ENCODE data around the gene BUD23.
"Not testable (repeated sequence)": the region's sequence is repeated elsewhere in the genome, so short reads cannot be mapped to it uniquely, and the experiment has no call there.

The BUD23 gene

GRCh38 chr7:73647725-73648592, 35.4 kb upstream of the BUD23 start:
- H3K4me3 ChIP-seq, result peak overlapping the region; percentile 62

GRCh38 chr7:73648593-73649332, 34.6 kb upstream of the BUD23 start:
- no peak overlapping the region for H3K4me3 ChIP-seq
- peak overlapping the region; percentile 84; the same call in 1 of the 2 replicates for H3K4me2 ChIP-seq
- H3K9ac ChIP-seq, result no peak overlapping the region
- no peak overlapping the region for H3K27ac ChIP-seq
- TF ChIP-seq Cebpa-rat (IDR thresholded peaks at IDR 0.05), result no peak
- peaks cover 15% of the 10 kb centered on the region for H4K20me1 ChIP-seq
- H3K36me3 ChIP-seq, result no peaks in the 10 kb centered on the region
- H3K27me3 ChIP-seq, result peaks cover 55% of the 10 kb centered on the region
- 0 out of 2 replicates have a peak, but pooled peaks cover 6% of the 10 kb centered on the region for H3K4me1 ChIP-seq
- no peaks in the 10 kb centered on the region for H3K9me3 ChIP-seq

More at GRCh38 chr7:73647725-73648592, 35.4 kb upstream of the BUD23 start:
- Histone ChIP-seq H3K27me3 (peaks cover 55% of the 10 kb centered on the region), H3K4me2 (peak overlapping the region; percentile 84), H3K9me3 (no peaks in the 10 kb centered on the region), H3K4me1 (0 out of 2 replicates have a peak, but pooled peaks cover 6% of the 10 kb centered on the region), H3K36me3 (no peaks in the 10 kb centered on the region), H3K27ac (no peak overlapping the region), H3K9ac (peak overlapping the region; percentile 55; the same call in 1 of the 2 replicates), H4K20me1 (peaks cover 15% of the 10 kb centered on the region)
- TF ChIP-seq Cebpa-rat (IDR thresholded peaks at IDR 0.05), result no peak

DNA sequence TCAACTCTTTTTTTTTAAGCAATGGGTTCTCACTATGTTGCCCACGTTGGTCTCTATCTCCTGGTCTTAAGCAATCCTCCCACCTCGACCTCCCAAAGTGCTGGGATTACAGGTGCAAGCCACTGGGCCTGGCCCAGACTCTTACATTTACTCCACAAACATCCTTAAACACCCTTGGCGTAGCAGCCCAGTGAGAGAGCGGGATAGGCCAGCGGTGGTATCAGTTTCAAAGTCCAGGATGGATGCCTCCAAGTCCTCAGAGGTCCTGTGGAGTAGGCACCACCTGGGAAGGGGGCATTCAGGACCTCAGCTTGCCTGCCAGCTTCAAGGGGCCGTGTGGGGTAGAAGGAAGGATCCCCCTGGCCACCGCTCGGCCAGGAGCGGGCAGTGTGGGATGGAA, 33.8 kb upstream of the BUD23 start:
- peaks cover 15% of the 10 kb centered on the region for H4K20me1 ChIP-seq
- no peaks in the 10 kb centered on the region for H3K36me3 ChIP-seq
- no peaks in the 10 kb centered on the region for H3K9me3 ChIP-seq
- H3K27me3 ChIP-seq, result peaks cover 55% of the 10 kb centered on the region
- no peak overlapping the region for H3K4me2 ChIP-seq
- no peak for TF ChIP-seq Cebpa-rat (IDR thresholded peaks at IDR 0.05)
- 0 out of 2 replicates have a peak, but pooled peaks cover 6% of the 10 kb centered on the region for H3K4me1 ChIP-seq
- H3K9ac ChIP-seq, result no peak overlapping the region
- no peak overlapping the region for H3K4me3 ChIP-seq
- H3K27ac ChIP-seq, result no peak overlapping the region

DNA sequence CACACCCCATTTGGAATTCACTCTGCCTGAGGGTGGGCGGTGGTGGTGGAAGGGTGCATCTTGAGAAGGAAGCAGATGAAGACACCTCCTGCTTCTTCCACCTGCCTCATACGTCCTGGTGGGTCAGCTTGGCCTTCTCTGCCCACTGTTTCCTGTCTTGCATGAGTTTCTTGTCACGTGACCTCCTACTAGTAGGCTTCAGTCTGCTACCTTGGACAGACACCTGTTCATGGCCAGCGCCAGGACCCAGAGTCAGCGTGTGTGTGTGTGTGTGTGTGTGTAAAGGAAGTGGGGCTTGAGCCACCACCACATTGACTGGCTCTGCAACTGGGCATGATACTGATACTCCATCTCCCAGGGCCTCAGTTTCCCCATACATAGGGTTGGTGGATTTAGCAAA, 32.9 kb upstream of the BUD23 start:
- Histone ChIP-seq H3K9me3 (0 out of 2 replicates have a peak, but pooled peaks cover 4% of the 10 kb centered on the region), H3K9ac (no peak overlapping the region), H3K27me3 (peaks cover 54% of the 10 kb centered on the region), H3K4me2 (no peak overlapping the region), H3K4me1 (0 out of 2 replicates have a peak, but pooled peaks cover 6% of the 10 kb centered on the region), H3K4me3 (no peak overlapping the region), H3K36me3 (no peaks in the 10 kb centered on the region), H3K27ac (no peak overlapping the region), H4K20me1 (peaks cover 15% of the 10 kb centered on the region)
- TF ChIP-seq Cebpa-rat (IDR thresholded peaks at IDR 0.05), result no peak

DNA sequence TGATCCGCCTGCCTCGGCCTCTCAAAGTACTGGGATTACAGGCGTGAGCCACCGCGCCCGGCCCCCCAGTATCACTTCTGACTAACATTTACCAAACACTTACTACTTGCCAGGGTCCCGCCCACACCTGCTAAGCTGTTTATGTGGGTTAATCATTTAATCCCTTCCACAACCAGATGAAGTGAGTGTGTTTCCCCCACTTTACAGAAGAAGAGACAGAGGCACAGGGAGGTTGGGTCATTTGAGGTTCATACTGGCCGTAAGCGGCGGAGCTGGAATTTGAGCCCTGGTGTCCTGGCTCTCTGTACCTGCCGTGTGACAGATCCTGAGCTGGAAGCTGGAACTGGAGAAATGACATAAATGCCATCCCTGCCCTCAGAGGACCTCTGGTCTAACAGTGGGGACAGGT, 30.9 kb upstream of the BUD23 start:
- Histone ChIP-seq H3K36me3 (no peaks in the 10 kb centered on the region), H3K9me3 (0 out of 2 replicates have a peak, but pooled peaks cover 5% of the 10 kb centered on the region), H3K27ac (no peak overlapping the region), H3K4me1 (0 out of 2 replicates have a peak, but pooled peaks cover 6% of the 10 kb centered on the region), H3K4me3 (no peak overlapping the region), H3K27me3 (peaks cover 33% of the 10 kb centered on the region), H3K9ac (no peak overlapping the region), H4K20me1 (peaks cover 6% of the 10 kb centered on the region; the same call in 1 of the 2 replicates), H3K4me2 (no peak overlapping the region)
- no peak for TF ChIP-seq Cebpa-rat (IDR thresholded peaks at IDR 0.05)

DNA sequence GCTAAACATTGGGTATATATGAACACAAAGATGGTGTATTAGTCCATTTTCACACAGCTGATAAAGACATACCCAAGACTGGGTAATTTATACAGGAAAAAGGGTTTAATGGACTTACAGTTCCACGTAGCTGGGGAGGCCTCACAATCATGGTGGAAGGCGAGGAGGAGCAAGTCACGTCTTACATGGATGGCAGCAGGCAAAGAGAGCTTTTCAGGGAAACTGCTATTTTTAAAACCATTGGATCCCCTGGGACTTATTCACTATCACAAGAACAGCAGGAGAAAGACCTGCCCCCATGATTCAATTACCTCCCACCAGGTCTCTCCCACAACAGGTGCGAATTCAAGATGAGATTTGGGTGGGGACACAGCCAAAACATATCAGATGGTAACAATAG, 28.1 kb upstream of the BUD23 start:
- H3K27me3 ChIP-seq, H3K9me3 ChIP-seq, H3K4me1 ChIP-seq, H3K9ac ChIP-seq, H3K27ac ChIP-seq, H3K4me3 ChIP-seq, H3K4me2 ChIP-seq, H4K20me1 ChIP-seq, H3K36me3 ChIP-seq: not testable (repeated sequence)

DNA sequence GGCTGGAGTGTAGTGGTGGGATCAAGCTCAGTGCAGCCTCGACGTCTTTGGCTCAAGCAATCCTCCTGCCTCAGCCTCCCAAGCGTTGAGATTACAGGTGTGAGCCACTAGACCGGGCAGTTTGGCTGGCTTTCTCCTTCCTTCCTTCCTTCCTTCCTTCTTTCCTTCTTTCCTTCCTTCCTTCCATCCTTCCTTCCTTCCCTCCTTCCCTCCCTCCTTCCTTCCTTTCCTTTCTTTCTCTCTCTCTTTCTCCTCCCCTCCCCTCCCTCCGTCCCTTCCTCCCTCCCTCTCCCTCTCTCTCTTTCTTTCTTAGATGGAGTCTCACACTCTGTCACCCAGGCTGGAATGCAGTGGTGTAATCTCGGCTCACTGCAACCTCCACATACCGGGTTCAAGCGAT, 23.4 kb upstream of the BUD23 start:
- Histone ChIP-seq H3K4me2 (no peak overlapping the region), H3K27me3 (no peaks in the 10 kb centered on the region), H4K20me1 (no peaks in the 10 kb centered on the region), H3K4me3 (no peak overlapping the region), H3K9me3 (peaks cover 20% of the 10 kb centered on the region), H3K27ac (no peak overlapping the region), H3K9ac (no peak overlapping the region), H3K36me3 (no peaks in the 10 kb centered on the region), H3K4me1 (no peaks in the 10 kb centered on the region)
- no peak for TF ChIP-seq Cebpa-rat (IDR thresholded peaks at IDR 0.05)

GRCh38 chr7:73660594-73660993, 22.8 kb upstream of the BUD23 start:
- H3K9me3 ChIP-seq, result peaks cover 15% of the 10 kb centered on the region
- not testable (repeated sequence) for H3K9ac ChIP-seq, H3K27ac ChIP-seq, H3K4me2 ChIP-seq, H3K4me1 ChIP-seq, H4K20me1 ChIP-seq, H3K27me3 ChIP-seq, H3K36me3 ChIP-seq, H3K4me3 ChIP-seq

DNA sequence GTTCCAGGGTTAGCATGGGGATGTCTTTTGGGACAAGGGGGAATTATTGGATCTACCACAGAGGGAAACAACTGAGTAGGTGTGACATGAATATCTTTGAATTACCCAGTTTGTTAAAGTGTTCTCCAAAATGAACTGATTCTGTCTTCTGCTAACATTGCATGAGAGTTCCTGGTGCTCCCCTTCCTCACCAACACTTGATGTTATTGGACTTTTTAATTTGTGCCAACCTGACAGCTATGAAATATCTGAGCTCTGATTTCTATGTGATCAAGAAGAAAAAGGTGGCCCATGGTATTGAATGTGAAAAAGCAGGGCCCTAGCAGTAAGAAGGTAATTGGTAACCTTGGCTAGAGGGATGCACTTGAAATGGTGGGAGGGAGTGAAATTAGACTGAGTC, 20.4 kb upstream of the BUD23 start:
- H3K36me3 ChIP-seq, result no peaks in the 10 kb centered on the region
- no peak overlapping the region for H3K9ac ChIP-seq
- TF ChIP-seq Cebpa-rat (IDR thresholded peaks at IDR 0.05), result no peak
- no peaks in the 10 kb centered on the region for H3K4me1 ChIP-seq
- H3K4me3 ChIP-seq, result no peak overlapping the region
- no peaks in the 10 kb centered on the region for H4K20me1 ChIP-seq
- no peak overlapping the region for H3K4me2 ChIP-seq
- peaks cover 15% of the 10 kb centered on the region for H3K9me3 ChIP-seq
- H3K27ac ChIP-seq, result no peak overlapping the region
- H3K27me3 ChIP-seq, result 0 out of 2 replicates have a peak, but pooled peaks cover 8% of the 10 kb centered on the region

All from BLaER1 (cell line).